ENCODE results near the gene ATXN10.

The ATXN10 gene

GRCh38 chr22:45877651-45878050 is 206.0 kb downstream of the ATXN10 start:
- no peak for DNase-seq (ENCODE audit: low read depth in 2 of 2)

GRCh38 chr22:45878051-45878781 is 206.6 kb downstream of the ATXN10 start:
- DNase-seq (ENCODE audit: low read depth in 2 of 2): no peak

DNA sequence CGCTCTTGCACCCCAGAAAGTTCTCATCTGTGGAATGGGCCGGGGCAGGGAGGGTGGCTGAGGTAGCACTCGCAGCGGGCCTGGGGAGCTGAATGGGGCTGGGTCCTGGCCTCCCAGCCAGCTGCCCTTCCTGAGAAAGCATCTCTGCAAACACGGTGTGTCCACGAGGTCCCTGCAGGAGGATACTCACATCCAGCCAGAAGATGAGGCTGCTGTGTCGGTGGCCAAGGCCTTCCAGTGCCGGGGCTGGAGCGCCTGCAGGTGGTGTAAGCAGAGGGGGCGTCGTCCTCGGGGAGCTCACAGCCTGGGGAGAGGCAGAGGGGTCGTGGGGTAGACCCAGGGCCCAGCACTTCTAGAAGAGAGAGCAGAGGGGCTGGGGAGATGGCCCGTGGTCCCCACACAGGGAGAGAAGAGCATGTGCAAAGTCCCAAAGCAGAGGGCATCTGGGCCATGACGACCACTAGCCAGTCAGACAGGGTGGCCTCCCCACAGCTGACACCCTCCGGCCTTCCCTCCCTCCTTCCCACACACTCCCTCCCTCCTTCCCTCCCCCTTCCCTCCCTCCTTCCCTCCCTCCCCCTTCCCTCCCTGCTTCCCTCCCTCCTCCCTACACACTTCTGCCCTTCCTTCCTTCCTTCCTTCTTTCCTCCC is 207.4 kb downstream of the ATXN10 start:
- no peak for DNase-seq (ENCODE audit: low read depth in 2 of 2)

DNA sequence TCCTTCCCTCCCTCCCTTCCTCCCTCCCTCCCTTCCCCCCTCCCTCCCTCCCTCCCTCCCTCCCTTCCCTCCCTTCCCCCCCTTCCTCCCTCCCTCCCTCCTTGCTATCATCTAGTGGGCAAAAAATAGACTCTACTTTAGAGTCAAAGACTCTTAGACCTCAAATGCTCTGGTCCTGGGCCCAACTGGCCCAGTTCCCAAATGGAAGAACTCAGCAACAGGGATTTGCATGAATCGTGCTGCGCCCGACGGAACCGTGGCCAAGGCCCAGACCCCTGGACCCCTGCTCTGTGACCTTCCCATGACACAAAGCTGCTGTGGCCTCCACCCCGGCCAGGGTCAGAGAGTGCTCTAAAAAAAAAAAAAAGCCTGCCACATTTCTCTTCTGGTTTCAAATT is 207.9 kb downstream of the ATXN10 start:
- no peak for DNase-seq (ENCODE audit: low read depth in 2 of 2)

DNA sequence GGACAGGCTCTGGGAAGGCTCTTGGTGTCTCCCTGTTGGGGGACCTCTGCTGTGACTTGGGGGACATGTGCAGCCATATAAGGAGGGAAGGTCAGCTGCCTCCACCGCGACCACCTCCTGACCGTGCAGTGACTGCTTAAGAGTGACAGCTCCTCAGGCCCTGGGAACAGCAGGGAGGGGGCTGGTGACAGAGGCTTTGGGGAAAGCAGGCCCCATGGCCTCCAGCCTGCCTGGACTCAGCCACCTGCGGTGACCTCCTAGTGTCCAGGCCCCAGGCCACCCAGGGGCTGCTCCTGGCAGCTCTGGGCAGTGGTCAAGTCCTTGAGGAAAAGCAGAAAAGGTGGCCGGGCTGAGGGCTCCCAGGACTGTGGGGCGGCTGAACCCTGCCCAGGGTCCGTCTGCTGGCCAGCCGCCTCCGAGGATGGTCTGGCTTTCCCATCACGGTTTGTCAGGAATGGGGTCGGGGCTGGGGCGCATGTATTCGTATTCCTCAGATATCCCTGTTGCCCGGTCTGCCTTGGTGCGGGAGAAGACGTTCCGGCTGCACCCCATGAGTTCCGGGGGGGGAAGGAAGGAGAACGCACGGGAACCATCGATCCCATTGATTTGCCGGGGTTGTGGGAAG is 208.6 kb downstream of the ATXN10 start:
- DNase-seq (ENCODE audit: low read depth in 2 of 2): no peak

DNA sequence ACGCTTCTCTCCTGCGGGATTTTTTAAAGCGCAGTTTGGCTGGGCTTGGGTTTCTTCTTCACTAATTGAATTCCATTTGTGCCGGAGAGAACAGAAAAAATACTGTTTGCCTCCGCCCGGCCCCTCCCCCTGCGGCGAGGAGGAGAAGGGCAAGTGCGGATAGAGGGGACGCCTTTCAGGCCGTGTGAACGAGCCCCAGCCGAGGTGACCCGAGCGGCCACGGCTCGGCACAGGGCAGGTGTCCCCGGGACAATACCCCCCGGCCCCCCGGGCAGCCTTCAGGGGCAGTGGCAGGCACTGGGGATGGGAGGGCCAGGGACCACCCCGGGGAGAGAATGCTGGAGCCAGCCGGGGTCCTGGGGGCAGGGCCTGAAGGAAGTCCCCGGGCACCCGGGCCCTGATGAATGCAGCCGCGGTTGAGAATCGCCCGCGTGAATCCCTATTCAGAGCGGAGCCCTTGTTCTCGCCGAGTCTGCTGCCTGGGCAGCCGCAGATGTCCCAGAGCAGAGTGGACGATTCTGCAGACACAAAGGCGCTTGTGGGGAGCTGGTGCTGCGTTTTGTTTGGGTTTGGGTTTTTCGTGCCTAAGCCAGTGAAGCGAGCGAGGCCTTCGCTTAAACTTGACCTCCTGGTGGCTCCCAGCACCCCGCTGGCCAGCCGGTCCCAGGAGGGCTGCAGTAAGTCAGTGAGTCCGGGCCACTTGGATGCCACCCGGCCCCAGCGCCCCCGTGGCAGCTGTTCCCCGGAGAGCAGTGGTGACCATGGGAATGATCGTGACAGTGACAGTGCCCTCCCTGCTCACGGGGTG is 209.3 kb downstream of the ATXN10 start:
- DNase-seq (ENCODE audit: low read depth in 2 of 2): no peak

DNA sequence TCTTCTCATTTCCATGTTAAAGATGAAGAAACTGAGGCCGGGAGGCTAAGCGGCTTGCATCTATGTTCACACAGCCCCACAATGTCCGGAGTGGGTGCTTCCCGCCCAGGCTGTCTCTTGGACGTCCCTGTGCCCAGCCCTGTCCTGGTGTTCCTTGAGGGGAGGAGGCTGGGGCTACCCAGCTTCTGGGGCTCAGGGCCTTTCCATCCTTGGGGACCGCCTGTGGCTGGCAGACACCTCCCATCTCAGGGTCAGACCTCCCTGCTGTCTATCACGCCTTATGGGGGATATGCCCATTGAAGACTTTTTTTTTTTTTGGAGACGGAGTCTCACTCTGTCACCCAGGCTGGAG is 209.9 kb downstream of the ATXN10 start:
- no peak for DNase-seq (ENCODE audit: low read depth in 2 of 2)

GRCh38 chr22:45882881-45883810 is 211.5 kb downstream of the ATXN10 start:
- DNase-seq (ENCODE audit: low read depth in 2 of 2): no peak

- no peak for DNase-seq (ENCODE audit: low read depth in 2 of 2)
Observed at GRCh38 chr22:45883811-45884170, 212.2 kb downstream of the ATXN10 start.

- DNase-seq (ENCODE audit: low read depth in 2 of 2): no peak
Observed at GRCh38 chr22:45884201-45885062, 212.8 kb downstream of the ATXN10 start.

GRCh38 chr22:45885171-45885840 is 213.7 kb downstream of the ATXN10 start:
- DNase-seq (ENCODE audit: low read depth in 2 of 2): no peak

DNA sequence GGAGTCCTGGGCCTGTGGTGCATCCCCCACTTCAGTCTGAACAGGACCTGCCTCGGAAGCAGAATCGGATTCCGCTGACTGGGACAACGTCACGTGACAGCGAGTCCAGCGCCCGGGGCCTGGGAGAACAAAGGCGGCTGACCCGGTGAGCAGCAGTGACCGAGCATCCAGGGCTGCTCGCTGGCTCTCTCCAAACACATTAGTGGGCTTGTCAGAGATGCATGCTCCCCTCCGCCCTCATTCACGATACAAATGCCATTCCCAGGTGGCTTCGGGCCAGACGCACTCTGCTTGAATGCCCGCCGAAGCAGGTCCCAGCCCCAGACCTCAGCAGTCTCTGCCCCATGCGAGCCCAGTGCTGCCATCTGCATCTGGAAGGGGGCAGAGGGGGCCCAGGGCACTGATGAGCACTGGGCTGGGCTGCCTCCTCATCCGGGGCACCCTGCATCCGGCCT is 214.3 kb downstream of the ATXN10 start:
- DNase-seq (ENCODE audit: low read depth in 2 of 2): no peak

GRCh38 chr22:45886540-45886939 is 214.9 kb downstream of the ATXN10 start:
- DNase-seq (ENCODE audit: low read depth in 2 of 2): no peak

- no peak for DNase-seq (ENCODE audit: low read depth in 2 of 2)
Observed at GRCh38 chr22:45887202-45888131, 215.8 kb downstream of the ATXN10 start.

GRCh38 chr22:45888221-45889092 is 216.8 kb downstream of the ATXN10 start:
- DNase-seq (ENCODE audit: low read depth in 2 of 2): no peak

DNA sequence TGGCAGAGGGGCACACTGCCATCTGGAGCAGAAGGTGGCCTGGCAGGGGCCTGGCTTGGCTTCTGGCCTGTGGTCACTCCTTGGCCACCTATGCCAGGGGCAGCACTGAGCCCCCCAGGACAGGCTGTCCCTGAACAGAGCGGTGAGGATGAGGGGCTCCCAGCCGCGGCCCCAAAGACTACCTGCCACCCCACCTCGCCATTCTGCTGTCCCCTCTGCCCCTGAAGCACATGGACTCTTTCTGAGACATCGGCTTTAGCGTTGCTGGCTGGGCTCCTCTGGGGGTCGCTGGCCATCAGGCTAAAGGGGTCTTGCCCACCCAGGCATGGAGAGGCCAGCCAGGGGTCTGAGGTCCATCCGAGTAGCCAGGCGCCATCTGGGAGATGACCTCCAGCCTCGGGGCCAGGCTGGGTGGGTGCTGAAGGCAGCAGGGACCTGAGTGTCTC is 217.5 kb downstream of the ATXN10 start:
- DNase-seq (ENCODE audit: low read depth in 2 of 2): no peak

GRCh38 chr22:45889539-45890350 is 218.1 kb downstream of the ATXN10 start:
- no peak for DNase-seq (ENCODE audit: low read depth in 2 of 2)

Data from stimulated activated CD4-positive, alpha-beta T cell treated with anti-CD3 and anti-CD28 coated beads, Interleukin-4, amount 100 ng/mL, for 48 hours (primary cell).